Measurements from ENCODE around the gene IFI27.
"Not testable (repeated sequence)": the region's sequence is repeated elsewhere in the genome, so short reads cannot be mapped to it uniquely, and the experiment has no call there.

Gene IFI27
- total RNA-seq = 0 to 43.5 (median 0.49) reads per million in 17 experiments

GRCh38 chr14:94110552-94111181 lies at the start of gene IFI27:
Gene IFI27 (plus strand): TSS chr14:94110736.
- no peak for DNase-seq

GRCh38 chr14:94062344-94062940 lies 48.1 kb upstream of the IFI27 start:
- DNase-seq = no peak

- no peak for DNase-seq
Measured at GRCh38 chr14:94066089-94066676, 44.4 kb upstream of the IFI27 start.

GRCh38 chr14:94072076-94072475 lies 38.5 kb upstream of the IFI27 start:
- DNase-seq = not testable (repeated sequence)

GRCh38 chr14:94074534-94074933 lies 36.0 kb upstream of the IFI27 start:
- no peak for DNase-seq

- no peak for DNase-seq
Measured at GRCh38 chr14:94075008-94075407, 35.5 kb upstream of the IFI27 start.

GRCh38 chr14:94077111-94077821 lies 33.3 kb upstream of the IFI27 start:
- DNase-seq = no peak

GRCh38 chr14:94077823-94078222 lies 32.7 kb upstream of the IFI27 start:
- DNase-seq = no peak

GRCh38 chr14:94079891-94080620 lies 30.5 kb upstream of the IFI27 start:
- DNase-seq = peak in 2 of 4 experiments; percentile 8 to 15

GRCh38 chr14:94080621-94081385 lies 29.7 kb upstream of the IFI27 start, which contains the start of the genes DDX24 and IFI27L1:
Gene DDX24 (minus strand): TSS chr14:94081202. CDS start chr14:94079742, 1,460 bp downstream.
Gene IFI27L1 (plus strand): TSS chr14:94081310. CDS start chr14:94096938, 15,628 bp downstream.
- DNase-seq = peak; percentile 97 to 98 (median 98)

- peak in 2 of 4 experiments; percentile 5 to 19 for DNase-seq
Measured at GRCh38 chr14:94081386-94081820, 29.1 kb upstream of the IFI27 start.

GRCh38 chr14:94087891-94088290 lies 22.6 kb upstream of the IFI27 start:
- DNase-seq = no peak

GRCh38 chr14:94088516-94088915 lies 22.0 kb upstream of the IFI27 start:
- DNase-seq = peak in 2 of 4 experiments; percentile 11 to 16

- DNase-seq = no peak
Measured at GRCh38 chr14:94089479-94089878, 21.1 kb upstream of the IFI27 start.

GRCh38 chr14:94093418-94093817 lies 17.1 kb upstream of the IFI27 start:
- no peak for DNase-seq

- DNase-seq = no peak
Measured at GRCh38 chr14:94097091-94097490, 13.4 kb upstream of the IFI27 start.

GRCh38 chr14:94098326-94098992 lies 12.1 kb upstream of the IFI27 start:
- peak in 1 of 4 experiments; percentile 17 for DNase-seq

- DNase-seq = no peak
Measured at GRCh38 chr14:94099006-94099405, 11.5 kb upstream of the IFI27 start.

- DNase-seq = no peak
Measured at GRCh38 chr14:94100847-94101246, 9.7 kb upstream of the IFI27 start.

GRCh38 chr14:94101748-94102147 lies 8.8 kb upstream of the IFI27 start:
- no peak for DNase-seq
